HG03558 (cell line): Measurements from ENCODE around the gene DYNLT2B.
"Not testable (repeated sequence)": the region's sequence is repeated elsewhere in the genome, so short reads cannot be mapped to it uniquely, and the experiment has no call there.

ENCODE experiments used
- ATAC-seq: cut with Tn5 transposase; IDR thresholded peaks from one replicate; pipeline ENCODE4 v1.9.1; 2021; ENCODE audit warnings: moderate number of reproducible peaks; ENCODE audit not compliant: unreplicated experiment; ENCODE audit errors: extremely low read depth

Gene DYNLT2B

DNA sequence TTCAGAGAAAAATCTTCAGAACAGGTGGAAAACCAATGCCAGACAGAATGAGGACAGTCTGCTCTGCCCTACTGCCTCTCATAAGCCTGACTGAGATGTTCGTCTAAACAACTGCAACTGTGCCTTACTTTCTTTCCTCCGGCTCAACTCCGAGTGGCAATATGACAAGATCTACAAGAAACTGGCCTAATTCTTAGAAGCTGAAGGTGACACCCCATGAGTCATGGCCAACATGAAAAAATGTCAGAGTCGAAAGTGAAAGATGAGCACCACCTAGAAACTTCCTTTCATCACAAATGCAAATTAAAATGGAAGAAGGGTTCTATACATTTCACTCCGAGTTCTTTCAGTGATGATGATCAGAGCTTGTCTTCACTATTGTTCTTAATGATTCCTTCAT, 43.5 kb downstream of the DYNLT2B start:
- ATAC-seq, result peak; percentile 71

- ATAC-seq, result no peak
Measured at GRCh38 chr3:196273655-196274054, 44.4 kb downstream of the DYNLT2B start.

- no peak for ATAC-seq
Measured at GRCh38 chr3:196272826-196273225, 45.2 kb downstream of the DYNLT2B start.

DNA sequence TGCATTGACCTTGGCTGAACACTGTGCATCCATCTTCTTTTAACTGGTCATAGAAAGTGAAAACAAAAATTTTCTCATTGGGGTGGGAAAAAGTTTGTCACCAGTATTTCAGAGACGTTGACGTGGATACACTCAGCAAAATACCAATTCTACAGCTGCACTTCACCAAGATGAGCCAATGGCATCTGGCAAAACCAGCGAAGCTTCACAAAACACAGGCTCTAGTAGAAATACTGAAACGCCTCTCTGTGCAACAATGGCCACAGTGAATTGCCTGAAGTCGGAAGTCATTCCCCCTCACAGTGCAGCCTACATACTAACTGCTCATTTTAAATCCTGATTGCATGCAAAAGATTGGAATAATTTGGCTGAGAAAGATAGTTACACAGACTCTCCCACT, 47.5 kb downstream of the DYNLT2B start:
- ATAC-seq, result no peak

DNA sequence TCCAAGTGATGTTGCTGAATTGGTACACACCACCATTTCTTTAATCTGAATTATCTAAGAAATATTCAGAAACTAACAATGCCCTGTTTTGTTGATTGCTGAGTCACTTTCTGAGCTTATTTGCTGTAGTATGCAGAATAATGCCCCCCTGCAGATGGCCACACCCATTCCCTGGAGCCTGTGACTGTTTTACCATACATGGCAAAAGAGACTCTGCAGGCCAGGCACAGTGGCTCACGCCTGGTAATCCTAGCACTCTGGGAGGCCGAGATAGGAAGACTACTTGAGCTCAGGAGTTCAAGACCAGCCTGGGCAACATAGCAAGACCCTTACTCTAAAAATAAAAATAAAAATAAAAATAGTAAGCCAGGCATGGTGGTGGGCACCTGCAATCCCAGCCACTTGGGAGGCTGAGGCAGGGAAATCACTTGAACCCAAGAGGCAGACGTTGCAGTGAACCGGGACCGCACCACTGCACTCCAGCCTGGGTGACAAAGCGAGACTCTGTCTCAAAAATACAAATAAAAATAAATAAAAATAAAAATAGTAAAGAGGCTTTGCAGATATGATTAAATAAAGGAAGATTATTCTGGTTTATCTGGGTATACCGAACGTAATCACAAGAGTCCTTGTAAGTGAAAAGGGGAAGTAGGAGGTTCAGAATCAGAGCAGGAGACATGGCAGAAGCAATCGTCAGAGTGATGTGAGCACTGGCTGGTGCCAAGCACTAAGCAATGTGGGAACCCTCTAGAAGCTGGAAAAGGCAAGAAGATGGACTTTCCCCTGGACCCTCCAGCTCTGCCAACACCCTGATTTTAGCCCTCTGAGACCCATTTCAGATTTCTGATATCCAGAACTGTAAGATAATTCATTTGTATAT, 49.5 kb downstream of the DYNLT2B start:
- no peak for ATAC-seq

DNA sequence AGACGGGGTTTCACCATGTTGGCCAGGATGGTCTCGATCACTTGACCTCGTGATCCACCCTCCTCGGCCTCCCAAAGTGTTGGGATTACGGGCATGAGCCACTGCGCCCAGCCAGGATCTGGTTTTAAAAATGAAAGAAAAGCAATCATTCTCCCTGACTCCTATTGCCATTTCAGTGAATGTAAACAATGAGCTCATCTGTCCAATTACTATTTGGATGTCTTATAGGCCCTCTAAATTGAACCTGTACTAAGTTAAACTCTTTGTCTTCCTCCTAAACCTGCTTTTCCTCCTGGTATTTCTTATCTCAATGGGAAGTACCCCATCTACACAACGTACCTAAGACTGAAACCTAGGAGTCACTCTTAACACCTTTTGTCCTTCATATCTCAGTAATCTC, 54.2 kb downstream of the DYNLT2B start:
- no peak for ATAC-seq

DNA sequence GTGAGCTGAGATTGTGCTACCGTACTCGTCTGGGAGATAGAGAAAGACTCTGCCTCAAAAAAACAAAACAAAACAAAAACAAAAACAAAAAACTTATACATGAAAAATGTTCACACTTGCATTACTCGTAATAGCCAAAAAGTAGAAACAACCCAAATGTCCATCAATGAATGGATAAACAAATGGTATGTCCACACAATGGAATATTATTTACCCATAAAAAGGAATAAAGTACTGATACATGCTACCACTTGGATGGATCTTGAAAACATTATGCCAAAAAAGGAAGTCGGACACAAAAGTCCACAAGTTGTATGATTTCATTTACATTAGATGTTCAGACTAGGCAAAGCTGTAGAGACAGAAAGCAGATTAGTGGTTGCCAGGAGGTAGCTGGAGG, 57.3 kb downstream of the DYNLT2B start:
- no peak for ATAC-seq

DNA sequence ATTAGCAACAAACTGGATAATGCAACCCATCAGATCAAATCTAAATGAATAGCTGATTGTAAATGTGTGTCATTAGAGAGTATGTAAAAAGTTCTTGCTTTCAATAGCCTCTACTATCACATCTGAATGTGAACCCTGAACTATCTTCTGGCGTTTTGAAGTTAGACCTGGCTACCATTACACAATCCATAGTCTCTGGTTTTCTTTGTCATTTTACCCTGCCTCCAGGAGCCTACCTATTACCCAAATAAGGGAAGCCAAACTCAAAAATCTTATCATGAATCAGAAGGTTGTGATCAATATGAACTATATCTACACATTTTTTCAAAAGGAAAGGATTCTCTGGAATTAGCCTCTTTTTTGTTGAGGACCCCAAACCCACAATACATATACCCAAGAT, 62.3 kb downstream of the DYNLT2B start:
- ATAC-seq, result no peak

DNA sequence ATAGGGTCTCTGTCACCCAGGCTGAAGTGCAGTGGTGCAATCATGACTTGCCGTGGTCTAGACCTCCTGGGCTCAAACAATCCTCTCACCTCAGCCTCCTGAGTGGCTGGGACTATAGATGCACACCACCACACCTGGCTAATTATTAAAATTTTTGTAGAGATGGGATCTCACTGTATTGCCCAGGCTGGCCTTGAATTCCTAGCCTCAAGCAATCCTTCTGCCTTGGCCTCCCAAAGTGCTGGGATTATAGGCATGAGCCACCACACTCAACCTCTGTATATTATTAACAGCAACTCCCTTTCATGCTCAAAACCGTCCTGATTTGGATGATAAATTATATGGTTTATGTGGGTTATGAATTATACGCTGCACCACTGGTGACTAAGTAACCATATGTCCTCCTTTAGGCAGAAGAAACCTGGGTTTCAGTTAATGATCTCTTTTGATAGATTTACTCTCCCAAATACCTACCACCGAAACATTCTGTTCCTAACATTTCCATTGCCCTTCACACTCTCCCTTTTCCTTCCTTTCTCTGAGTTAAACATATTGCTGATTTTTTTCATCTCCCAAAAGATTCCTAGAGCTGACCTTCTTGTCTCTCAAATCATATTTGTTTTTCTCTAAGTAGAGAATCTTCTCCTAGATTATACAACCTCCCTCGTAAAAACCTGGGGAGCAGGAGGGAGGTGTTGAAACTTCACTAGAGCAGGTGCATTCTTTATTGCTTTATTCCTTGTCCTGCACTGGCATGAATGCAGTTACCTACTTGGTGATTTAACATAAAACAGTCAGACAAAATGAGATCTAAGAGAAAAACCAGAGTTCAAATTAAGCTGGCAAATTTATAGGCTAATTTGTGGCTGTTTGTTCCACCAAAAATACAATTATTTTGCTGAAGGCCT, 63.4 kb downstream of the DYNLT2B start:
- no peak for ATAC-seq

DNA sequence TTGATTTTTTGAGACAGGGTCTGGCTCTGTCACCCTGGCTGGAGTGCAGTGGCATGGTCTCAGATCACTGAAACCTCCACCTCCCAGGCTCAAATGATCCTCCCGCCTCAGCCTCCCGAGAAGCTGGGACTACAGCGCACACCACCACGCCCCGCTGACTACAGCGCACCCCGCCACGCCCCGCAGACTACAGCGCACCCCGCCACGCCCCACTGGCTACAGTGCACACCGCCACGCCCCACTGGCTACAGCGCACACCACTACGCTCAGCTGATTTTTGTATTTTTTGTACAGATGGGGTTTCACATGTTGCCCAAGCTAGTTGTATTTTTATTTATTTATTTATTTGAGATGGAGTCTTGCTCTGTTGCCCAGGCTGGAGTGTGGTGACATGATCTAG, 66.1 kb downstream of the DYNLT2B start:
- ATAC-seq, result no peak

- ATAC-seq, result no peak
Measured at GRCh38 chr3:196246612-196247308, 71.3 kb downstream of the DYNLT2B start.

GRCh38 chr3:196244166-196244565, 73.9 kb downstream of the DYNLT2B start:
- not testable (repeated sequence) for ATAC-seq

DNA sequence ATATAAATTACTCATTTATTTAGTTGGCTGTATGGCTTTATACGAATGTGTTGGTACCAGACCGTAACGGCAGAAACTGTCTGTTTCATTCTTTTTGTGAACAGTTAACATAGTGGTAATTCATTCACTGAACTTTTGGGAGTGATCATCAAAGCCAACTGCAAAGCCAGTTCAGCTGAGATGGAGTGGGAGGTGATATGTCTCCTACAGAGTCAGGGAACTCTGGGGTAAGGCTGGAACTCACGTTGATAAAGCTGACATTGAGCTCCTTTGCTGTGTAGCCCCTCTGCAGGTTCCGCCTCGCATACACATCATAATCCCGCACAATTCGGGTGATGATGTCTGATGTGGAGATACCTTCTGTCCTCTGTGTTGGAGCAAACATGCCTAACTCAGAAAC, 76.3 kb downstream of the DYNLT2B start:
- no peak for ATAC-seq
